HG02973 (cell line): ENCODE measurements around the gene IL37.

Experiments used
- ATAC-seq: cut with Tn5 transposase; IDR thresholded peaks from one replicate; pipeline ENCODE4 v1.9.1; 2021; ENCODE audit warnings: moderate library complexity; ENCODE audit not compliant: unreplicated experiment

IL37 gene

DNA sequence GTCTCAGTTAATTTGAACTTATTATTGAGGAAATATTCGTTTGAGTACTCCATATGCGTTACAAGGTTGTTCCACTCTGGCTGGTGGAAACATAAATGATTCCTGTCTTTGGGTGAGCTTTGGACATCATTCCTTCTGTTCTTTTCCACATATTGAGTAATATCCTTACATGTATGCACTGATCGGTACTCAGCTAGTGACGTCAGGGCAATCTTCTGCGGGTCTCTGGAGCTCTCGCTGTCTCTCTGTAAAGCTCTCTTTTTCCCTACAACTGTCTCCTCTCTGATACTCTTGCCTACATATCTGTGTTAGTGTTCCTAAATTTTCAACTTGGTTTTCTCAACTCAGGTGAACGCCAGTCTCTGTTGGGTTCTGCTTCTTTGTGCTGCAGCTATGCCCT lies 43.4 kb downstream of the IL37 start:
- ATAC-seq = no peak

DNA sequence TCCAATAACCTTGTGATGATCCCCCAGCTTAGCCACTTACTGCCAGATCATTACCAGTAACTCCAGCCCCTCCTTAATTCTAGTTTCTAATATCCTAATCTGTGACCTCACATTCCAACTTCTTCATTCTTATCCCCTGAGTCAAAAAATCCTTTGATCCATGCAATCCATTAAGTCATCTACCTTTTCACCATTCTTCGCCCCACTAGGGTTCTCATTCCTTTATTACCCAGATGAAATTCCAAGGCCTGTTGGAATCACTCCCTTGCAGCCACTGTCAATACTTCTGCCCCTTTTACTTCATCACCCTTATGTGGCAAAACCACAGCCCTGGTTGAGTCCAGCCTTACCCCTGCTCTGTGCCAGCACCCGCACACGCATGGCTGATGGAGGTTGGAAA lies 46.5 kb downstream of the IL37 start:
- no peak for ATAC-seq

DNA sequence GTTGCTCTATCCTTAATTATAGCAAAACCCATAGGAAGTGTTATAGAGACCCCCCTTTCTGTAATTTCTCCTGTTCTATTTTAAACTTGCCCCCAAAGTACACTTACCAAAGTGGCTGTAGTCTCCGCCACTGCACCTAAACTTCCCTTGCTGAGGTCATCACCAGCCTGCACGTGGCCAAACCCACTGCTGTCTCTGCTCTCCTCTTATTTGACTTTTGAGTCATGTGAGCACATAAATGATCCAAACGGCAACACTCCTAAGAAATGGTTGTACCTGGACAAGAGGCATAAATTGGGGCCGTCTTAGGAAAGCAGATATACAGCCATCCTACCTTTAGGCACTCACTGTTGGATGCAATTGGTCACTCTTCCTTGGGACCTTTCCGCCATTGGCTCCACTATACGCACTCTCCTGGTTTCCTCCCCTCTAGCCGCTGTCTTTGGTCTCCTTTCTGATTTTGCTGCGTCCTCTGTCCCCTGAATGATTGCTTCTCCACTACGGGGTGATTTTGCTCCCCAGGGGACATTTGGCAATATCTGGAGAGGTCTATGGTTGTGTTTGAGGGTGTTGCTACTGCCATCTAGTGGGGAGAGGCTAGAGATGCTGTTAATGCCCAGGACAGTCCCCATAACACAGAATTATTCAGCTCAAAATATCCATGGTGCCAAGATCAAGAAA lies 47.6 kb downstream of the IL37 start:
- no peak for ATAC-seq

DNA sequence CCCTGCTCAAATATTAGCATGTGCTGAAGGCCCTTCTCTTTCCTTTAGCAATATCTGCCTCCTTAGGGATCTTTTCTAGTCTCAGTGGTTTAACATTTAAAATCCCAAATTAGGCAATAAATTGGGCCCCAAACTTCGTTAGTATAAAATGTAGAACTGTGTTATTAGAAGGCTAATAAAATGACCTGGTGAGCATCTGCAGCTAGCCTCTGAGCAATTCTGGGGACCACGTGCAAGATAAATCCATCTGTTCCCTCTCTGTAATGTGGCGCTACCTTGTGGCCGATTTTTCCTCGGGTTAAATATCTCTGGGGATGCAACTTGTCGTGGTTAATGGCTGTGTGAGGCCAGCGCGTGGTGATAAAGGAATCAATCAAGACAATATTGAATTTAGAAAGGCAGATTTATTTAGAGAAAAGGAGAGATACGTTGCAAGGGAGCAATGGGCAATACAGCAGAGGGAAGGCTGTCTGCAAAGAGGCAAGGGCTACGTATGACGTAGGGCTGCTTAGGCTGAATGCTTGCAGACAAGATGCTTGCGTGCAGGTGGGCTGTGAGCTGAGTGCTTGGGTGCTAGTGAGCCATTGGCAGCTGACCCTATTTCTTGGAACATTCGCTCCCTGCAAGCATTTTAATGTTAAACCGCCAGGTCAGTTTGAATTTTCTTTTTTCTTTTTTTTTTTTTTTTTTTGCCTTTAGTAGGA lies 48.3 kb downstream of the IL37 start:
- ATAC-seq = no peak

GRCh38 chr2:112960230-112960825 lies 49.4 kb downstream of the IL37 start:
- no peak for ATAC-seq

GRCh38 chr2:112962308-112963175 lies 51.6 kb downstream of the IL37 start:
- ATAC-seq = no peak

DNA sequence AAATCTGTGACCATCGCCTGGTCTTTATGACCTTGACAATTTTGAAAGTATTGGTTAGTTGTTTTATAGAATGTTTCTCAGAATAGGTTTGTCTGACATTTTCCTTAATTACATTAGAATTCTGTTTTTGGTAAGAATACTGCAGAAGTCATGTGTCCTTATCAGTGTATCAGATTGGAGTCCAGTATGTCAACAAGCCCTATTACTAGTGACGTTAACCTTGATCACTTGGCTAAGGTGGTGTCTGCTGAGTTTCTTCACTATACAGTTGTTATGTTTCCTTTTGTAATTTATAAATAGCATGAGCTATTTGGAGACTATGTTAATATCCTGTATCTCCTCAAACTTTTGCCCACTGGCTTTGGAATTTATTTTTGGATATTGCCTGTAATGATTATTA lies 56.1 kb downstream of the IL37 start:
- no peak for ATAC-seq
